HepG2 (cell line): ENCODE results near the gene TTYH2.

Experiments
- HOXA9 ChIP-seq: sonication (generic); formaldehyde crosslinking; IDR thresholded peaks from 2 replicates; pipeline ENCODE4 v1.8.1; 2022; ENCODE audit warnings: missing genetic modification reagents, mild to moderate bottlenecking, moderate library complexity, borderline replicate concordance
- IKZF1 ChIP-seq: fragments of 450-650 bp; IDR thresholded peaks from 2 replicates; pipeline ENCODE4 v1.7.1; 2016
- POLR2AphosphoS2 ChIP-seq: IDR thresholded peaks from 2 replicates; pipeline ENCODE4 v1.6.1; 2011; ENCODE audit warnings: low read depth, low read length, improper control_type of control experiment
- REPIN1 ChIP-seq: sonication (generic); formaldehyde crosslinking; IDR thresholded peaks from 2 replicates; pipeline ENCODE4 v1.8.0; 2022; ENCODE audit warnings: missing genetic modification reagents, low read depth, mild to moderate bottlenecking, borderline replicate concordance
- ZNF251 ChIP-seq: sonication (generic); formaldehyde crosslinking; IDR thresholded peaks from 2 replicates; pipeline ENCODE4 v1.9.0; 2021; ENCODE audit warnings: mild to moderate bottlenecking, missing genetic modification reagents
- ZZZ3 ChIP-seq: sonication (generic); formaldehyde crosslinking; IDR thresholded peaks from 2 replicates; pipeline ENCODE4 v1.4.0; 2020; ENCODE audit warnings: missing genetic modification reagents, mild to moderate bottlenecking, borderline replicate concordance
- TF ChIP-seq, protein P1 (sequence below): sonication (generic); formaldehyde crosslinking; IDR thresholded peaks from 2 replicates; pipeline ENCODE4 v1.5.0; 2020; ENCODE audit warnings: mild to moderate bottlenecking, missing genetic modification reagents, moderate library complexity

DNA sequence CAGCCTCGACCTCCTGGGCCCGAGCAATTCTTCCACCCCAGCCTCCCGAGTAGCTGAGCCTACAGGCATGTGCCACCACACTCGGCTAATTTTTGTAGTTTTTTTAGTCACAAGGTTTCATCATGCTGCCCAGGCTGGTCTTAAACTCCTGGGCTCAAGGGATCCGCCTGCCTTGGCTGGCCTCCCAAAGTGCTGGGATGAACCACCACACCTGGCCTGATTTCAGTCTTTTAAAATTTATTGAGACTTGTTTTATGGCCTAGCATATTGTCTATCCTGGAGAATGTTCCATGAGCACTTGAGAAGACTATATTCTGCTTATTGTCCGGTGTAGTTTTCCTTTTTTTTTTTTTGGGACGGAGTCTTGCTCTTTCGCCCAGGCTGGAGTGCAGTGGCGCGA lies 79.1 kb downstream of the TTYH2 start:
- no peak for TF ChIP-seq ZNF251
- no peak for TF ChIP-seq HOXA9 (CRISPR knock-in tag)
- TF ChIP-seq ZZZ3 (CRISPR knock-in tag), result no peak
- TF ChIP-seq, protein P1, sequence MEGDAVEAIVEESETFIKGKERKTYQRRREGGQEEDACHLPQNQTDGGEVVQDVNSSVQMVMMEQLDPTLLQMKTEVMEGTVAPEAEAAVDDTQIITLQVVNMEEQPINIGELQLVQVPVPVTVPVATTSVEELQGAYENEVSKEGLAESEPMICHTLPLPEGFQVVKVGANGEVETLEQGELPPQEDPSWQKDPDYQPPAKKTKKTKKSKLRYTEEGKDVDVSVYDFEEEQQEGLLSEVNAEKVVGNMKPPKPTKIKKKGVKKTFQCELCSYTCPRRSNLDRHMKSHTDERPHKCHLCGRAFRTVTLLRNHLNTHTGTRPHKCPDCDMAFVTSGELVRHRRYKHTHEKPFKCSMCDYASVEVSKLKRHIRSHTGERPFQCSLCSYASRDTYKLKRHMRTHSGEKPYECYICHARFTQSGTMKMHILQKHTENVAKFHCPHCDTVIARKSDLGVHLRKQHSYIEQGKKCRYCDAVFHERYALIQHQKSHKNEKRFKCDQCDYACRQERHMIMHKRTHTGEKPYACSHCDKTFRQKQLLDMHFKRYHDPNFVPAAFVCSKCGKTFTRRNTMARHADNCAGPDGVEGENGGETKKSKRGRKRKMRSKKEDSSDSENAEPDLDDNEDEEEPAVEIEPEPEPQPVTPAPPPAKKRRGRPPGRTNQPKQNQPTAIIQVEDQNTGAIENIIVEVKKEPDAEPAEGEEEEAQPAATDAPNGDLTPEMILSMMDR (CRISPR knock-in tag), result no peak
- TF ChIP-seq REPIN1 (CRISPR knock-in tag), result no peak
- no peak for TF ChIP-seq IKZF1
- TF ChIP-seq POLR2AphosphoS2, result no peak
